NCI-H2029 (cell line): ENCODE data around the gene GPX7.
"Not testable (repeated sequence)": the region's sequence is repeated elsewhere in the genome, so short reads cannot be mapped to it uniquely, and the experiment has no call there.

ENCODE experiments used
- DNase-seq: peaks from one replicate; lab custom pipeline; 2025; lab: John Stamatoyannopoulos, UW

GPX7 gene

DNA sequence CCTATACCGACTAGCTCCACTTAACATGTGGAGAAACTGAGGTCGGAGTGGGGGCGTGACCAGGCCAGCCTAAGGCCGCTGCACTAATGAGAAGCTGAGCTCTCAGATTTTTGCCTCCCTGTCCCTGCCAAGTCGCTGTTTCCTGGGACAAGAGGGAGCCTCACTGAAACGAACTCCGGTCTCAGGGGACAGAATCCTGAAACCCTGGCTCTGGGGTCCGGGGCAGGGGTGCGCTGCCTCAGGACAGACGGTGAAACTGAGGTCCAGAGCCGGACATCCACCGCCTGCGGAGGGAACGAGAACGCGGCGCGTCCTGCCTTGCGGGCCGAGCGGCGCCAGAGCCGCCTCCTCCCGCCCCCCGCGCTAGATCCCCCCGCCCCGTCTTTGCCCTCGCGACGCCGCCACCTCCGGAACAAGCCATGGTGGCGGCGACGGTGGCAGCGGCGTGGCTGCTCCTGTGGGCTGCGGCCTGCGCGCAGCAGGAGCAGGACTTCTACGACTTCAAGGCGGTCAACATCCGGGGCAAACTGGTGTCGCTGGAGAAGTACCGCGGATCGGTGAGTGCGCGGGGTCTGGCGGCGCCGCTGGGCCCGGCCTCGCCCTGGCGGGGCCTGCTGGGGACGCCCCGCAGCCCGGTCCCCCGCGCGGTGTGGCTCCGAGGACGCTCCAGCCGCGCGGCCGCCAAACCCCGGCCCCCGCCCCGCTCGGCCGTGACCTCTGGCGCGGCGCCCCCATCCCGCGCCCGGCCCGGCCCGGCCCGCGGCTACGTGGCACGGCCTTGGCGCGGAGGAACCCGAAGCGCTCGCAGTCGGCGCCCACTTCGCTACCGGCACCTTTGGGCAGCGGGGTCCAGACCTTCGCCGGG is at the start of gene GPX7:
GPX7 (plus strand) TSS at position 381 of the 865 bp plus-strand sequence; CDS start at position 420, 39 bp downstream.
- DNase-seq, result peak; percentile 50

DNA sequence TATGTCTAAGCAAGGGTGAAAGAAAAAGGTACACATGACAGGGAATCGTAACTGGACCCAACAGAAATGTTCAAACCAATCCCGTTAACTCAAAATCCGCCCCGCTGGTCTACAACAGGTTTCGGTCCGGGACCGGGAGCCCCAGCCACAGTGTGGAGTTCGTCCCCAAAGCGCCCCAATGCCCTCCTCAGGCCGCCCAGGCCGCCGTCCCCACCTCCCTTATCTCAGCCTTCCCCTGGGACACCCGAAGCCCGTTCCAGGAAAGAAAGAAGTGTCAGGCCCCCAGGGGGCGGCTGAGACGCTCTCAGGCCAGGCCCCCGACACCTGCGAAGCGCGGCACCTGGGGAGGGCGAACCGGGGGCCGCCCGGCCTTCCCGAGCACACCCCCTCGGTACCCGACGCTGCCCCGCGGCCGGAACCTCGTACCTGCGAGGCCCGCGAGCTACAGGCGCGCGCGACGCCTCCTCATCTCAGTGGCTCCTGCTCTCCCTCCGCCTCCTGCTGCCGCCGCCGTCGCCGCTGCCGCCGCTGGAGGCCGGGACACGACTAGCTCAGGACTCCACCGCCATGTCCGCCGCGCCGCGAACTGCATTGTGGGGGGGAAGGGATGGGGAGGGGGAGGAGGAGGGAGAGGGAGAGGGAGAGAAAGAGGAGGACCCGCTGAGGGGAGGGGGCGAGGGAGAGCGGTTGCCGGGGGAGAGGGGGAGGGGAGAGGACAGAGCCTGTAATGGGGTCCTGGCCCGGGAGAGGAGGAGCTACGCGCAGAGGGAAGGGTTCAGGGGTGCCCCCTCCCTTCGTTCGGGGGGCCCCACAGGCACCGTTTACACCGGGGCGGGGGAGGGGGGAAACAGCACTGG is 49.4 kb upstream of the GPX7 start, which contains the start of gene TUT4:
TUT4 (minus strand) TSS at position 588 of the 857 bp plus-strand sequence. CDS start 26,812 bp downstream, outside the sequence.
- DNase-seq, result peak; percentile 82

DNA sequence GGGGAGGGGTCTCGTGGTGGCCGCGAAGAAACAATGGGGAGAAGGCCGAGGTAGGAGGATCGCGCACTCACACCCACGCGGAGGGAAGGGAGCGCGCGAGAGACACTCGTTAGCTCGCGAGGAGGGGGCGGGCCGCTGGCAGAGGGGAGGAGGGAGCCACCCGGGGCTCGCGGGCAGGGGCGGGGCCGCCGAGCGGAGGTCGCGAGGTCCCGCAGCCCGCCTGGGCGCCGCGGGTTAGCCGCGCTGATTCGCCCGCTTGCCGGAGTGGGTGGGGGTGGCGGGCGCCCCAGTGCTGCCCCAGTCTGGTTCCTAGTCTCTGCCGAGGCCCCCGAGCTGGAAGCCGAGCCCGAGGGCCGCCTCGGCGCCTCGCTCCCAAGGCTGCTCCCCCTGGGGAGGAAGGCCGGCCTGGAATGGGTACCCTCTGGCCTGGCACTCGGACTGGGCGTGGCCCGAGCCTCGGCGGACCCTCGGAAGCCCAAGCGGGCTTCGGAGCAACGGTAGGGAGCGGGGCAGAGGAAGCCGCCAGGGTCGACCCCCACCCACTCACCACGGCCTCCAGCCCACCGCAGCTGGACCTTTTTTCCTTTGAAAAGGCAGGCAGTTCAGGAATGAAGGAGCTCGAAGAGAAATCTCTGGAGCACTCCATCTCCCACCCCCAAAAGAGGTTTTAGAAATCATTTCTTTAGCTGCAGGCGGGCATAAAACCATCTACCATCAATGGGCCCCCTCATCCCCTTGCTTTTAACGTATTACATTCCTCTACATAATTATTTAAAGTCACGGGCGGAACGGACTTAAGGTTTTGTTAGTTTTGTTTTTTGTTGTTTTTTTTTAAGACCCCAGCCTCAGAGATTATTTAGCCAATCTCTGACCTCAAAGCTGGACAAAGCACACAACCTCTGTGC is 48.6 kb upstream of the GPX7 start:
- peak; percentile 77 for DNase-seq

DNA sequence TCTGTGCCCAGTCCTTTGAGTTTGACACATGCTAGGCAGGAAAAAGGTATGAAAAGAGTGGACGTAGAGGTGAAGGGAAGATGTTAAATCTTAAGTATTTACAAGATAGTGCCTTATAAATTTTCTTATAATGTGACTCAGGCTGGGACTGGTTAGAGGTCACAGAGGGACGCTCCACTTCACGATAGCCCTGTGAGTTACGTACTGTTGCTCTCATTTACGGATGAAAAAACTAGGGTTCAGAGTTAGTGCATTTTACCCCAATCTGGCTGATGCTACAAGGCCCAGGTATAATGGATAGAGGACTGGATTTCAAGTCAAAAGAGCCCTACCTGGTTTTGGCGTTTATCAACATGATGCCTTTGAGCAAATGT is 47.9 kb upstream of the GPX7 start:
- DNase-seq, result no peak

DNA sequence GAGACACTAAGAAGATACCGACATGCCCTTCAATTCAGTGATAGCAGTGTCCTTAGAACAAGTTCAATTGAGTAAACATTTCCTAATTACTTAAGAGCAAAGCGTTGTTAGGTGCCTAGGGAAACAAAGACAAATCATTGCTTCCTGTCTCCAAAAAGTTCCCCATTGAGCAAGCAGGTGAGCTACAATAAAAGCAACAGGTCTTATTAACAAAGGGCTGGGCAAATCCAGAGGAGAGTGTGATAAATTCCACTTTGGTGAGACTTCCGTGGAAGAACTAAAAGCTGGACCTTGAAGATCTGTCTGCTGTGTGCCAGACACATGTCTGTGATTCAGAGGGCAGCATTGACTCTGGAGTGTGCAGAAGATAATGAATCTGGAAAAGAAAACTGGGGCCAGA is 47.4 kb upstream of the GPX7 start:
- no peak for DNase-seq

DNA sequence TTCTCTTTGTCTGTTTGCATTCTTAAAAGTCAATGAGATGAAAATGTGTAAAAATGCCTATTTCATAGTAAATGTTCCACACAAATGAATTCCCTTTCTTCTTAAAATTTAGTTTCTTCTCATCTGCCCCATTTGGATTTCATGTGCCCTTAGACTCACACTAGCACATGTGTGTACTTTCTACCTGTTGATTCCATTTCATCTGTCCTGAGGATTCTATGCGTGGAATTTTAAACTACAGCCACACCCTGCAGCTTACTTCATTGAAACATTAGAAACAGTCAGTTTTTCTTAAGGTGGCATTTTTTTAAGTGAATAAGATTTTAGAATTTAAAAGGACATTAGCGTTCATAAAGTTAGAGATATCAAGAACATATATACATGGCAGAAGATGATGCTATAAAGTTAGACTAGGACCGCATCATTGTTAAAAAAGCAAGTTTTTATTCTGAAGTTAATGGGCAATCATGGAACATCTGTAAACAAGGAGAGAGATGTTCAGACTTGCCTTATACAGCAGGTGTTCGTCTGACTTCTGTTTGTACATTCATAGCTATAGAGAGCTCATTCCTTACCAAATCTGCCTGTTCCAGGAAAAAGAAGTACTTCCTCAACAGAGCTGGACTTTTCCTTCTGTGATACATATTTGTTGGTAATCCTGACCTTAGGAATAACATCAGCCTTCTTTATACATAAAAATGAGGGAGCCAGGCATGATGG is 45.4 kb upstream of the GPX7 start:
- DNase-seq, result no peak

DNA sequence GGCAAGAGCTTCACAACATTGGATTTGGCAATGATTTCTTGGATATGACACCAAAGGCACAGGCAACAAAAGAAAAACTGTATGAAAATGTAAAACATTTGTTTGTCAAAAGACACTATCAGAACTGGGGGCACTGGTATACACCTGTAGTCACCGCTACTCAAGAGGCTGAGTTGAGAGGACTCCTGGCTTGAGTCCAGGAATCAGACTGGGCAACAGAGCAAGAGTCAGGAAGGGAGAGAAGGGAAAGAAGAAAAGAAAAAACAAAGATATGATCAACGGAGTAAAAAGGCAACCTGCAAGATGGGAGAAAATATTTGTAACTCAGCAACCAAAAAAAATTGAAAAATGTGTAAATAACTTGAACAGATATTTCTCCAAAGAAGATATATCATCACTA is 43.2 kb upstream of the GPX7 start:
- peak; percentile 71 for DNase-seq

DNA sequence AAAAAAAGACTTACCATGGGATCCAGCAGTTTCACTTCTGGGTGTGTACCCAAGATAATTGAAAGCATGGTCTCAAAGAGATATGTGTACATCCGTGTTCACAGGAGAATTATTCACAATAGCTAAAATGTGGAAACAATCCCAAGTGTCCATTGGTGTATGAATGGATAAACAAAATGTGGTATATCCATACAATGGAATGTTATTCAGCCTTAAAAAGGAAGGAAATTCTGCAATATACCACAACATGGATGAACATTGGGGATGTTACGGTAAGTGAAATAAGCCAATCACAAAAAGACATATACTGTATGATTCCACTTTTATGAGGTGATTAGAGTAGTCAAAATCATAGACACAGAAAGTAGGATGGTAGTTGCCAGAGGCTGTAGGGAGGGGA is 42.3 kb upstream of the GPX7 start:
- no peak for DNase-seq

DNA sequence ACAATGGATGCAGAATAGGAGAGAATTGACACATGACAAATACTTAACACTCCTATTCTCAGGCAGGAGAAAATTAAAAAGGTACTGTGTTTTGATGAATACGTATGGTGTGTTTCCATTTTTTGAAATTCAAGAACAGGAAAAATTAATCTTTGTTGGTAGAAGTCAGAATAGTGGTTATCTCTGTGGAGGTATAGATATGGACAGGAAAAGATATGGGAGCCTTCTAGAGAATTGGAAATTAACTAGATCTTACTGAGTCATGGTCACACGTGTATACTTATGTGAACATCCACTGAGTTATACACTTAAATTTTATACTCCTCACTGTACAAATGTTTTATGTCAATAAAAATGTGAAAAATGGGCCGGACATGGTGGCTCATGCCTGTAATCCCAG is 39.4 kb upstream of the GPX7 start:
- DNase-seq, result no peak

DNA sequence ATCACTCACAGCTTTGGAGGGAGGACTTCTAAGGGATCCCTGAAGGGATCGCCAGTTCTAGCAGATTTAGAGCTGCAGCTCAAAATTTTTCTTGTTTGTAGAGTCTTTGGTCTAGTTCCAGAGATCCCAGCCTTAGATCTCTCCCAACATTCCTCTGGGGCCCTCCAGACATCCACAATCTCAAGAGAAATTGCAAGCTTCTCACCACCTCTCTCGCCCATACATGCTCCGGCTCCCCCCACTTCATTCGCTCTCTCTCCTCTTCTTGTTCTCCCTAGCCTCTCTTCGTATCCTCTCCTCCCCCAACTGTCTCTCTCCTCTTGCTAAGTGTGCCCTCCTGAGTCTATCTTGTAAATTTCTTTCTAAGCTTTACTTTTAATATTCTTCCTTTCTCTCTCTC is 34.2 kb upstream of the GPX7 start:
- no peak for DNase-seq

DNA sequence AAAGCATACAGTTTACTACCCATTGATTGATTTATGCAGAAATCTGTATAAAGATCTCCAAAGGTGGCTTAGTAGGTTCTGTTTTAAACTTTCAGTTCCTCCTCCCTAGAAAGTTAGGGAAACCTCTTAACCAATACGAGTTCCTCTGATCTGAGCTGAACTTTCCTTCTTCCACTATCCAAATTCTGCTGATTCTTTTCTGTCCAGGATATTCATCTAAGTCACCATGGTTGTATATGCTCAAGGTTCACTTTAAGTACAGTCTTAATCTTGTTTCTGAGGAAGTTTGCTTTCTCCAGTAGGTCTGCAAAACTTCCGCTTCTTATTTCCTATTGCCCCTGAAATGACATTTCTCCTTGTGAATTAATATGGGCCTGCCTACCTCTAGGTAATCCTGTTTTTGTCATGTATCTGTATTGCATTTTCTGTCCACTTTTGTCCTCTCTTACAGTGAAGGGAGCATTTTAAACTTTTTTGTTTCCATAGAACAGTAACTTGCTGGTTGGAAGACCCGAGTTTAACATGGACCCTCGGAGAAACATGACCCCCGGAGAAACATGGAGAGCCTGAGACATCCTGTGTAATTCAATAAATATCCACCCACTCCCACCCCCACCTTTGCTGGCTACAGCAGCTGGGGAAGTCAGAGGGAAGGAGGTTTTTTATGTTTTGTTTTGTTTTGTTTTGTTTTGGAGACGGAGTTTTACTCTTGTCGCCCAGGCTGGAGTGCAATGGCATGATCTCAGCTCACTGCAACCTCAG is 32.5 kb upstream of the GPX7 start:
- DNase-seq, result no peak

DNA sequence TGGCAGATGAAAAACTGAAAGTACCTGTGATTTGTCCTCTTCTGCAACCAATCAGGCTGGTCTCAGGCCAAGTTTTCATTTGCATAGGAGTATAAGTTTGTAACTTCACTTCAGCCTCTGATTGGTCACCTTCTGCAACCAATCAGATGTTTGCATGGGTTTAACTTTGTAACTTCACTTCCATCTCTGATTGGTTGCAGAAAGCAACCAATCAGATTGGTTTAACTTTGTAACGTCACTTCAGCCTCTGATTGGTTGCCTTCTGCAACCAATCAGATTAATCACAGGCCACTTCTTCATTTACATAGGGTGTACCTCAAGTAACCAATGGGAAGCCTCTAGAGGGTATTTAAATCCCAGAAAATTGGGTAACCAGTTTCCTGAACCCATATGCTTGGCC is 30.4 kb upstream of the GPX7 start:
- DNase-seq, result no peak

DNA sequence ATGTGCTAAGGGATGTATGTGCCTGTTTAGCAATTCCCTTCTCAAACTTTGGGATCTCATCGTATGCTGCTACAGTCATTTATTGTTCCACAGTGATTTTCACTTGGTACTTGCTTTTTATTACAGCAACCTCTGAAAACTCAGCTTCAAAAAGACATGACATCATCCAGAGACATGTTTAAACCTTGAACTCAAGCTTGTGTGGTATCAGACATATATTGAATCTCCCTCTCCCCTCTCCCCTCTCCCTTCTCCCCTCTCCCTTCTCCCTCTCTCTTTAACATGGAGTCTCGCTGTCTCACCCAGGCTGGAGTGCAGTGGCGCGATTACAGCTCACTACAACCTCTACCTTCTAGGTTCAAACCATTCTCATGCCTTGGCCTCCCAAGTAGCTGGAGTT is 29.8 kb upstream of the GPX7 start:
- no peak for DNase-seq

DNA sequence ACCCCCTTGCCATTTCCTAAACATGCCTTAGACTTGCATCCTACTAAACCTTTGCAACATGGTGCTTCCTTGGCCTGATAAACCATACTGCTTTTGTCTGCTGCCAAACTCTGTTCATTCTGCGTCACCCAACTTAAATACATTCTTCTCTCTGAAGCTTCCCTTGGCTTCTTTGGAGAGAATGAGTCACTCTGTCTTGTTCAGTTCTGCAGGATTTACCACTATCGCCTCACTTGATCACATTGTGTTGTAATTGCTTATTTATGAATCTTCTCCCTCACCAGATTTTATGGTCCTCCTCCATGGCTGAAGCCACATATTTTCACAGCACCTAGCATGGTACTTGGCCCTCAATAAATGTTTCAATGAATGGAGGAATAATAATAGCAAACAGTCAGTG is 27.6 kb upstream of the GPX7 start:
- no peak for DNase-seq

DNA sequence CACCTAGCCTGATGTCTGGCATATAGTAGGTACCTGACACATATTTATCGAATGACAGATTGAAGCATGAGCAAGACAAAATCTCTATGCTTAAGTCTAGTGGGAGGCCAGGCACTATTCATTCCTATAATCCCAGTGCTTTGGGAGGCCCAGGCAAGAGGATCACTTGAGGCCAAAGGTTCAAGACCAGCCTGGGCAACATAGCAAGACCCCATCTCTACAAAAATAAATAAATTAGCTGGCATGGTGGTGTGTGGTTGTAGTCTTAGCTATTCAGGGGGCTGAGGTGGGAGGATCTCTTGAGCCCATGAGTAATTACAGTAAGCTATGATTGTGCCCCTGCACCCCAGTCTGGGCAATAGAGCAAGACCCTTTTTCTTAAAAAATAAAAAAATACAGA is 26.1 kb upstream of the GPX7 start:
- DNase-seq, result no peak

DNA sequence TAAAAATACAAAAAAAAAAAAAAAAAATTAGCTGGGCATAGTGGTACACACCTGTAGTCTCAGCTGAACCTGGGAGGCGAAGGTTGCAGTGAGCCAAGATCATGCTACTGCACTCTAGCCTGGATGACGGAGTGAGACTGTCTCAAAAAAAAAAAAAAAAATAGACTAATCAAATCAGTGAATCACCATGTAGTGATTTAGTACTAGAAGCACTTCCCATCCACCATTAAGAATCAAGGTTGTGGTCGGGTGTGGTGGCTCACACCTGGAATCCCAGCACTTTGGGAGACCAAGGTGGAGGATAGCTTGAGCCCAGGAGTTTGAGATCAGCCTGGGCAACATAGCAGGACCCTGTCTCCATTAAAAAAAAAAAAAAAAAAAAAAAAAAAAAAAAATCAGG is 24.1 kb upstream of the GPX7 start:
- not testable (repeated sequence) for DNase-seq

DNA sequence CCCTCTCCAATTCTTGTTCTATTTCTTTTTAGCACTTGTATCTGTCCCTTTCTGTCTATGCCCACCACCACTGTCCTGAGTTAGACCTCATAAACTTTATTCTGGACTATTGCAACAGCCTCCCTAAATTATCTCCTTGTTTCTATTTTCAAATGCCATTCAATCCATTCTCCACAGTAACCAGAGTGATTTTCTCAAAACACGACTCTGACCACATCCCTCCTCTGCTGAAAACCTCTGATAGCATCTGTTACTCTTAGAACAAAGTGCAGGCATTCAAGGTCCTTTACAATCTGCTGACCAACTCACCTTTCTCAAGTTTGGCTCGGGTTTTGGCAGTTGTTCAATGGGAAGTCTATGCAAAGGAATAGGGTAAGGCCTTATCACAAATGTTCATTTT is 22.8 kb upstream of the GPX7 start:
- no peak for DNase-seq

DNA sequence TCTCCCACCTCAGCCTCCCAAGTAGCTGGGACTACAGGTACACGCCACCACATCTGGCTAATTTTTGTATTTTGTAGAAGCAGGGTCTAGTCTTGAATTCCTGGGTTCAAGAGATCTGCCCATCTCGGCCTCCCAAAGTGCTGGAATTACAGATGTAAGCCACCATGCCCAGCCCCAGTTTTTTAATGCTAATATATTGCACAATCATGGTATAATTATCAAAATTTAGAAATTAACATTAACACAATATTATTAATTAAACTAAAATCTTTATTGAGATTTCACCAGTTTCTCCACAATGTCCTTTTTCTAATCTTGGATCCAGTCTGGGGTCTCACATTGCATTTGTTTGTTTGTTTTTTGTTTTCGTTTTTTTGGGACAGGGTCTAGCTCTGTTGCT is 21.9 kb upstream of the GPX7 start:
- no peak for DNase-seq

DNA sequence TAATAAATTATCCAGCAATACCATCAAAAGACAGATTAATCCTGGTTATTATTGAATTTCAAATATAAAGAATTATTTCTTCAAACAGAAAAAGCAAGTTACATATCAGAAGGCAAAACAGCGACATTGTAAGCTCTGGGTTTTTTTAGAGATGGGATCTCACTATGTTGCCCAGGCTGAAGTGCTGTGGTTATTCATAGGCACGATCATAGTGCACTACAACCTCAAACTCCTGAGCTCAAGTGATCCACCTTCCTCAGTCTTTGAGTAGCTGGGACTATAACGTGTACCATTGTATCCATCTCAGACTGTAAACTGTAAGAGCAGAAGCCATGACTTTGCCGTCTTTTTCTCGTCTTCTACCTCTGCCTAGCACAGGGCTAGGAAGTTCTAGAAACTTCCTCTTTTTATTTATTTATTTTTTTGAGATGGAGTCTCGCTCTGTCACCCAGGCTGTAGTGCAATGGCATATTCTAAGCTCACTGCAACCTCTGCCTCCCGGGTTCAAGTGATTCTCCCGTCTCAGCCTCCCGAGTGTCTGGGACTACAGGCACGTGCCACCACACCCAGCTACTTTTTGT is 20.0 kb upstream of the GPX7 start:
- no peak for DNase-seq

DNA sequence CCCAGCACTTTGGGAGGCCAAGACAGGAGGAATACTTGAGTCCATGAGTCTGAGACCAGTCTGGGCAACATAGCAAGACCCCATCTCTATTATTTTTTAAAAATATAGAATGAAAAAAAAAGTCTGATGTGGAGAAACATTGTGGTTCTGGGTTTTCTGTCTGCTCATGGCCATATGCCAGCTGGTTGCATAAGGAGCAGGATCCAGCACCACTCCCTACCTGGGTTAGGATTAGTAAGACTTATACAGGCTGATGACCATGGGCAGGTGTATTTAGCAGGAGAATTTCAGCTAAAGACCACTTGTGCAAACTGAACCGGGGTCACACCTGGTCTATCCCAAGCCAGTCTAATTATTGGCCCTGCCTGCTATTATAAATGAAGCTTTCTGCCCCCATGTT is 16.7 kb upstream of the GPX7 start:
- no peak for DNase-seq
